DMS53 (cell line): ENCODE data around the gene PRR15L.
A peak's percentile ranks its signal among the peaks of the same experiment; 100 is the strongest.
"Not testable (repeated sequence)": the region's sequence is repeated elsewhere in the genome, so short reads cannot be mapped to it uniquely, and the experiment has no call there.

Experiments
- DNase-seq: peaks from one replicate; lab custom pipeline; 2025; lab: John Stamatoyannopoulos, UW

Gene PRR15L

DNA sequence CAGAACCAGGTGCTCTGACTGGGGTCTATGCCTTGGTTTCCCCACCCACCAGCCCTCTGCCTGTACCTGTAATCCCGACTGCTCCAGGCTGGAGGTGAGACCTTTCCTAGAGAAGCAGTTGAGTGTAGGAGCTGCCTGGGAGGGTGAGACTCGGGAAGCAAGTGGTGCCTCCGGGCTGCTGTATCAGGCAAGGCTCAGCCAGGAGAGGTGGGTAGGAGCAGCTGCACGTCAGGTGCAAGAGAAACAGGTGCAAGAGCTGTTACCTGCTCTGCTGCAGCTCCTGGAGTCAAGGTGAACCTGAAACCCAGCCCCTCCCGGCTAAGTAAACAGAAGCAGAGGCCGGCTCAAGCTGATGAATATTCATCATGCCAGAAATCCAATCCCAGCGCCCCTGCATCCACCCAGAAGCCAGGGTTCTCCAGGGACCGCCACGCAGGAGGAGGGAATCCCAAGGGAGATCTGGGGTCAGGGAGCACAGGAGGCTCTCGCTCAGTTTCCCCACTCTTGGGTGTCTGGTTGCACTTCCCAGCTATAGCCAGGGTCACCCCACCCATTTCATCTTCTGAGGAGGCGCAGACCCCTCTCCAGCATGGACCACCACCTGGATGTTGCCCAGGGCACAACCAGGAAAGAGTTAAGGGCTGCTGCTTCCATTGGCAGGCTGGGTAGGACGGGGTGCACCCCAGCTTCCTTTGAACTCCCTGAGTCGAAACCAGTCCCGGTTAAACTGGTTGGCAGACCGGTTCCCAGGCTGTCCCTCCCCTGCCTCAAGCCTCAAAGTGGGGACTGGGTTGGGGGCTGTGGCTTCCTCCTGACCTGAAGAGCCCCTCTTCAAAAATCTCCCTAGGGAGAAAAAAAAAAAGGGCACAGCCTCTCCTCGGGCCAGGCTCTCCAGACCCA, at the start of gene PRR15L:
TSS of gene PRR15L (minus strand) at position 293 of the 900 bp plus-strand sequence. CDS start 4,649 bp downstream, outside the sequence.
- peak; percentile 99 for DNase-seq

- DNase-seq: no peak
These were observed 49.4 kb upstream of the PRR15L start for GRCh38 chr17:48006936-48007709.

DNA sequence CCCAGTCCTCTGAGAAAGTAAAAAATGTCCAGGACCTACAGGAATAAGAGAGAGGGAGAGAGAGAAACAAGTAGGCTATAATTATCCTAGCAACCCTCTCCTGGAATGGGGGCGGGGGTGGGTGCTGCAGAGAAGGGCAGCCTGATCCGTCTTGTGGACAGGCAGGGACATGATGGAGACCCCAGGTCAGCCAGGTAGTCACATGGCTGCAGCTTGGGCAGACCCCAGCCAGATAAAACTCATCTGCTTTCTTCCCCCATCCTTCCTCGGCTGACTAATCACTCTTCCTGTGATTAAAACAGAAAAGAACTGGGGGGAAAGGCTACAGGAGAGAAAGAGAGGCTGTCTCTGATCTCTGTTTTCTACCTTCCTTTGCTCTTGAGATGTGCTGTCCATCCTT, 47.3 kb upstream of the PRR15L start:
- no peak for DNase-seq

DNA sequence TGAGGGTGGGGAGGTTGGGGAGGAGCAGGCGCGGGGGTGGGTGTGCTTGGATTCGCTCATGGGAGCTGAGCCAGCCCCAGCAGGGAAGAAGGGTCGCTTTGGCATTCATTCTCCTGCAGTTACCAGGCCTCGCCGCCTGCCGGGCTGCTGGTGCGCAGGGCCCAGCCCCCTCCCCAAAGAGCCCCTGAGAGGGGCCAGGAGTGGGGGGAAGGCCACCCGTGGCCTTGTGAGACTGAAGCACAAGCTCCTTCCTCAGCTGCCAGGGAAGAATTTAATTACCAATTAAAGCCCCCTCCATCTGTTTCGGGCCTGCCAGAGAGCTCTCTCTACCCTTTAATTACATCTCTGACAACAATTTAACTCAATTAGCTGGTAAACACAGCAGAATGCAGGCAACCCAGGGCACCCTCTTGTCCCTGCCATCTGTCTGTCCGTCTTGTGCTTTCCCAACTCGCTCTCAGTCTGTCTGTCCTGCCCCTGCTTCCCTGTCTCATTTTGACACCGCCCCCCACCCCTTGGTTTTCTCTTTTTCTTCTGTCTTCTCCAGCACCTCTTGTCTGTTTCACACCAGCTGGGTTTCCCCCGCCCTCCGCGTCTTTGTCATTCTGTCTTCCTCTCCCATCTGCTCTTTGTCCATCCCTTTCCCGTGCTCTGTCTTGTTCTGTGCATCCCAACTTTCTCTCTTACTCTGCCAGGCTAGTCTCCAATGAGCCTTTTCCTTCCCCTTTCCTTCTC, 45.9 kb upstream of the PRR15L start:
- no peak for DNase-seq

GRCh38 chr17:48002916-48003416, 45.3 kb upstream of the PRR15L start:
- DNase-seq: peak; percentile 67

DNA sequence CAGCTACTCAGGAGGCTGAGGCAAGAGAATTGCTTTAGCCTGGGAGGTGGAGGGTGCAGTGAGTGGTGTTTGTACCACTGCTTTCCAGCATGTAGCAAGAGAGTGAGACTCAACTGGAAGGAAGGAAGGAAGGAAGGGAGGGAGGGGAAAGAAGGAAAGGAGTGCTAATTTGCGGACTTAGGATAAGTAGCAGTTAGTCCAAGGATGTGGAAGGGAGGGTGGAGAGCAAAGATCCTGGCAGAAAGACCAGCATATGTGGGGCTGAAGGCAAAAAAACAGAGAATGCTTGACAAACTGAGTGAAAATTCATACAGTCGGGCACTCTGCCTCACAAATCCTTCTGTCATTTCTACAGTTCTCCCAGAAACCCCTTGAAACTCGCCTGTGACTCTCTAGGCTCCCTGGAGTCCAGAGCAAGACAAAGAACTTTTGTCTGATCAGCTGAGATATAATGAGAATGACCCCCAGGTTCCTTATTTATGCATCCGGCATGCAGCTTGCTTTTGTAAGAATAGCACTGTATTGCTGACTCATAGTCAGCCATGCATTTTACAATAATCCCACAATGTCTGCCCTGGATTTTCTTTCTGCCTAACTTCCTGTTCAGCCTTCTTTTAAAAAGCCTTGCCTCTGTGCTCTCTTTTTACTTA, 44.7 kb upstream of the PRR15L start:
- peak; percentile 89 for DNase-seq

DNA sequence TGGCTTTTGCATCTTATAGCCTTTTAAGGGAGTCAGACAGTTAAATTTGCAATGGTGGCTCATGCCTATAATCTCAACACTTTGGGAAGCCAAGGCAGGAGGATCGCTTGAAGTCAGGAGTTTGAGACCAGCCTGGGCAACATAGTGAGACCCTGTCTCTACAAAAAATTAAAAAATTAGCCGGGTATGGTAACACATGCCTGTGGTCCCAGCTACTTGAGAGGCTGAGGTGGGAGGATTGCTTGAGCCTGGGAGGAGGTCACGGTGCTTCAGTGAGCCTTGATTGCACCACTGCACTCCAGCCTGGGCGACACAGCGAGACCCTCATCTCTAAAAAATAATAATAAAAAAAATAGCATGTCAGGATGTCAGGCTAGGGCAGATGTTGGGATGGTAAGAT, 44.0 kb upstream of the PRR15L start:
- not testable (repeated sequence) for DNase-seq

DNA sequence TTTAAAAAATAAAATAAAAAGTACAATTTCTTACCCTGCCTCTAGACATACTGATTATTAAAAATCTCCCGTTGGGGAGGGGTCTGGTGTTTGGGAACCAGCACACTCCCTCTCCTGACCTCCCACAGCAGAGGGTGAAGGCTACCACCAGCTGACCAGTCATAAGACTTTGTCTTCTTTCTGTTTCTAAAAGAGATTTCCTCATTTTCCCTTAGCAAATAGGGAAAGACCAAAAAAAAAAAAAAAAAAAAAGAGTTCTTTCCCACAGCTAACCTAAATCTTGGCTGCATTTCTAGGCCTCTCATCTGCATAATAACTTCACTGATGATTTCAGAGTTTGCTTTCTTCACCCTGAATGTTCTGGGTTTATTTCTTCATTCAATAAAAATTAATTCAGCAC, 43.5 kb upstream of the PRR15L start:
- DNase-seq: no peak

GRCh38 chr17:47999582-47999981, 41.9 kb upstream of the PRR15L start:
- peak; percentile 26 for DNase-seq

- no peak for DNase-seq
These were observed 40.4 kb upstream of the PRR15L start for GRCh38 chr17:47998044-47998443.

GRCh38 chr17:47997586-47997985, 39.9 kb upstream of the PRR15L start:
- no peak for DNase-seq

DNA sequence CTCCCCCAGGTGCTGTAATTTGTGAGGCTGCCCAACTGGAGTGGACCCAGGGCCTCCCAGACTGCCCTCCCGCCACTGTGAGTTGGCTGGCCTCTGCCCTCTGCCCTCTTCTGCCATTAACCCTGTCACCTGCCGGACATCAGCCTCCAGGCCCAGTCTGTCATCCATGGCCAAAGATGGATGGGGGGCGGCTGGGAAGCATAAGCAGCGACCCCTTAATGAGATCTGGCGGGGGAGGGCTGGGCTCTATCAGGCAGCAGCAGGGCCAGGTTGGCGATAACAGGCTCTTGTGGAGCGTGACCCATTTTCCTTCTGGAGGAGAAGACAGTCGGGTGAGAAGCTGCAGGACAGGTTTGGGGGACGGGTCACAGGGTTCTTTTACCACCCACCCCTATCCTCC, 38.5 kb upstream of the PRR15L start:
- no peak for DNase-seq

DNA sequence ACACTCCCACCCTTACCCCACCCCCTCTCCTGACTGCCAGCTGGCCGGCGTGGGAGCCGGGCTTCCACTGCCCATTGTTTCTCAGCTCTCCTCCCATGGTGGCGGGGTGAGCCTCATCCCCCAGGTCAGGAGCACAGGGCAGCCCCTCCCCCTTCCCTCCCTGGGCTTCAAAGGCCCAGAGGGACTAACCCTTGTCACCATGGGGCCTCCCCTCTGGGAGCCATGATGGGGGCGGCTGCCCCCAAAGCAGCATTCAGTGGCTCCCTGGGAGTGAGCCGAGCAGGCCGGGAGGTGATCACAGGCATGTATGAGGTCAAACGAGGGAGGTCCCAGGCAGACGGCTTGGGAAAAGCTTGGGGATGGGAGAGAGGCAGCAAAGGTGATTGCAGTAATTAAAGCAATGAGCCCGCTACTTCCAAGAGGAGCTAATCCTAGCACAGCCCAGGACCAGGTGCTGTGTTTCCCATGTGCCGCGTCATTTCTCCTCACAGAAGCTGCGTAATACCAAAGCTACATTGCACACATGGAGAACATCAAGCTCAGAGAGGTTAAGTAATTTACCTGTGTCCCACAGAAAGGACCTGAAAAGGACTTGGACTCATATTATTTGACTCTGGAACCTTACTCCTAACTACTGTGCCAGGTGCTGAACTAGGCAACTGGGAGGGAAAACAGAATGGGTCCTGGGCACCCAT, 37.7 kb upstream of the PRR15L start:
- DNase-seq: no peak

DNA sequence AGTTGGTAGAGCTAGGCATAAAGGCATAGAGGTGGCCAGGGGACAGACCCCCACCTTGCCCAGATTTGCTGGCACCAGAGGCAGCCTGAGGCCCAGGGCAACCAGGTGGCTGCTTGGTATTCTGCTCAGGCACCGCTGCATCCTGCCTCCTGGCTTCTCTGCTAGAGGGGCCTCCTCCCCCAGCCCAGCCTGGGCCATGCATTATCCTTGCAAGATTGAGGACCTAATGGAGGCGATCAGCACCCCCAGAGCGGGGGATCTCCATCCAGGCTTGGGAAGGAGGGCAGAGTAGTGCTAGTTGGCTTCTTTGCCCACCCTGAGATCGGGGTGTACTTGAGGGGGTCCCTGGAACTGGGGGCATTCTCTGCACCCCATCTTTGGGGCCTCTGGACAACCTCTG, 37.0 kb upstream of the PRR15L start:
- DNase-seq: no peak

DNA sequence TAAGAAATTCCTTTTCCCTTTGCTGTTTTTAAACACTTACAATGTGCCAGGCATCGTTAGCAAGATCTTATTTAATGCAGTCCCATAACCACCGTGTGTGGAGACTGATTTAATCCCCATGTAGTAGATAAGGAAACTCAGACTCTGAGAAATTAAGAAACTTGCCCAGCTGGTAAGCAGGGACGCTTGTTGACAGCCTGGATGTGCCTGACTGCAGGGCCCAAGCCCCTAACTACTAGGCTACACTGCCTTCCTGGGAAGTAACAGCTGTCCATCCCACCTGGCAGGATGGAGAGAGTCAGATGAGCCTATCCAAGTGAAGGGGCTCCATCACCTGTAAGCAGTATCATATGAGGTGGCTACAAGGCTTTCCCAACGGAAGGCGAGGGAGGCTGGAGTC, 36.3 kb upstream of the PRR15L start:
- DNase-seq: no peak

DNA sequence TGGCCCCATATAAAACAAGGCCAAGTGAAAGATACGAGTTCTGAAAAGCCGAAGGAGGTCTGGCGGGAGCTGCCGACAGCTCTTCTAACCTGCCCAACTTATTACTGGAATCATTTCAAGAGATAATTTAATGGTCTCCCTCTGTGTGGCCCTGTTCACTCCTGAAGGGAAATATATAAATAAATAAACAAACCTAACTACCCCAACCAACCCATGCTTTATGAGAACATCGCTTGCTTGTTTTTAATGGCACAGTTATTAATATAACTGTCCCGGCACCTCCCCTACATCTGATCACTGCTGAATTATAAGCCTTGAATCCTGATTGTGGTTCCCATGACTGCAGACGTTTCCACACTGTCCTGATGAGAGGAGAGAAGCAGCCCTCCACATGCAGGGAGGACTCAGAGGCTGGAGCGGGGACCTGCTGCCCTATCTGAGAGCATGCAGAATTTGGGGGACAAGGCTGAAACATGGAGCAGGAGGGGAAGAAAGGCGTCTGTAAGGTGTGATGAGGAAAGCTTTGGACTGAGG, 35.4 kb upstream of the PRR15L start:
- DNase-seq: no peak

- no peak for DNase-seq
These were observed 34.5 kb upstream of the PRR15L start for GRCh38 chr17:47992216-47992615.

DNA sequence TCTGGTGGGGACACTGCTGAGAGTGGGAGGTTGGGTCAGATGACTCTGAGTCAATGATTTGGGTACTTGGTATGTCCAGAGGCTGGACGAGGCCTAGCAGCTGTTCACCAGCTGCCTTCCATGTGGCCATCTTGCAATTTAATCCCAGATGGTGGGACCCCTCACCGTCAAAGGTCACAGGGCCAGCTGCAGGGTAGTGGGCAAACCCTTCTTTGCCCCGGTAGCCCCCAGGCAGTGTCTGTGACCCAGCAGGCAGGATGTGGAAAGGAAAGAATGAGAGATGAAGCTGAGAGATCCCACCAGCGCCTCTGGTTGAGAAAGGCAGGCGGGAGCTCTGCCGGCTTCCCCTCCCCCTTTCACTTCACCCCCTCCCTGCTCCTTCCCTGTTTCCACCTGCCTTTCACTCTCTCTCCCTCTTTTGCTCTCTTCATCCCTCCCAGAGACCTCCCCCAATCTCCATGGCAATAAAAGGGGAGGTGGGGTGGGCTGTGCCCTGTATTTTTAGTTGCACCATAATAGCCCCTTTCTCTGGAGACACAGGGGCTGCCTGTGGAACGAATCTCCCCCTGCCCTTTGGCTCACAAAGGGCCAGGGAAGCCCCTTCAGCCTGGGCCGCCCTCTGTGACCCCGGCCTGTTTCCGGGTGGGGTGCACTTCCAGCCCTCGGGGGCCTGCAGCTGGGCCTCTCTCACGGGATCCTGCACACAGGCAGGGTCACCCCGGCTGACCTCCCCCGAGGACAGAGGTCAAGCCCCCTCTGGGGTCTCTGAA, 33.5 kb upstream of the PRR15L start:
- DNase-seq: no peak

DNA sequence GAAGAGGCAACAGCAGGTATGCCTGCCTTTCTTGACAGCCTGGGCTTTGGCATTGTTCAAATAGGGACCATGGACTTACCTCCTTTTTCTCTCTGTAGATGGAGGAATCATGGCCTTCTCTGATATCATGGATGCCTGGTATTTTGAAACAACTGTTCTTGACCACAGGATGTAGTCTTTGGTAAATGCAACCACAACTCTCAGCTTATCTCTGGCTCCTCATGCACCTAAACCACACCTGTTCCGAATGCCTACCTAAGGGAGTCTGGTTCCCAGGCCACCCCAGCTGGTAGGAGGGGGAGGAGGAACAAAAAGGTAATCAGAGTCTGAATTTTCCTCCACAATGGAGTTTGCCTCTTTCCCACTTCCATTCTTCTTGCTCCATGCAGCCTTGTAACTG, 32.0 kb upstream of the PRR15L start:
- no peak for DNase-seq

DNA sequence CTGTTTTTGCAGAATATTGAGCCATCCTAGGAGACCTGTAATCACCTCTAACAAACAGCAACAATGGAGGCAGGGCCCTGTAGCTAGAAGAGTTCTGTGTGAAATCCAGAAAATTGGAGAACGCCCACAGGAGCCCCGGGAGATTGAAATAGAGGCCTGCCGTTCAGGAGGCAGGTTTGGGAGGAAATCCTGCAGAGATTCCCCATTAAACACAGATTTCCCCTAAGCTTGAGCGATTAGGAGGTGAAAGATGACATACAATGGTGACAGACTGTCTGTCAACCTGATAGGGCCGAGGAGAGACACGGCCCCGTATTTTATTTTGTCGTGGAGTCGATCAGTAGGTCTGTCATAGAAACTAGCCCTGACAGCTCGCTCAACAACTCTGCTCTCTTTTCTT, 31.5 kb upstream of the PRR15L start:
- no peak for DNase-seq
